DMS114 treated with DMSO at 0.1 percent for 48 hours (cell line): Measurements from ENCODE around the gene CXXC5.

Source experiments
- DNase-seq: peaks from one replicate; lab custom pipeline; 2025; ENCODE audit not compliant: unreplicated experiment; lab: John Stamatoyannopoulos, UW

The CXXC5 gene

GRCh38 chr5:139651043-139651834 lies 3.1 kb downstream of the CXXC5 start:
- no peak for DNase-seq

GRCh38 chr5:139651853-139652787 lies 4.0 kb downstream of the CXXC5 start:
- no peak for DNase-seq

- no peak for DNase-seq
These were observed 4.7 kb downstream of the CXXC5 start for GRCh38 chr5:139652788-139653241.

- DNase-seq = no peak
These were observed 5.5 kb downstream of the CXXC5 start for GRCh38 chr5:139653616-139654015.

- no peak for DNase-seq
These were observed 6.3 kb downstream of the CXXC5 start for GRCh38 chr5:139654464-139654863.

- DNase-seq = no peak
These were observed 6.8 kb downstream of the CXXC5 start for GRCh38 chr5:139654871-139655491.

GRCh38 chr5:139655727-139656271 lies 7.7 kb downstream of the CXXC5 start:
- no peak for DNase-seq

GRCh38 chr5:139657363-139658321 lies 9.5 kb downstream of the CXXC5 start:
- DNase-seq = no peak

GRCh38 chr5:139658501-139658927 lies 10.4 kb downstream of the CXXC5 start:
- no peak for DNase-seq

GRCh38 chr5:139658928-139659667 lies 10.9 kb downstream of the CXXC5 start:
- DNase-seq = no peak

GRCh38 chr5:139659695-139660101 lies 11.5 kb downstream of the CXXC5 start:
- no peak for DNase-seq

GRCh38 chr5:139660105-139660922 lies 12.2 kb downstream of the CXXC5 start:
- DNase-seq = no peak

- no peak for DNase-seq
These were observed 13.0 kb downstream of the CXXC5 start for GRCh38 chr5:139660923-139661814.

- DNase-seq = no peak
These were observed 14.5 kb downstream of the CXXC5 start for GRCh38 chr5:139662617-139663016.

- no peak for DNase-seq
These were observed 15.3 kb downstream of the CXXC5 start for GRCh38 chr5:139663207-139664085.

GRCh38 chr5:139664086-139664693 lies 16.0 kb downstream of the CXXC5 start:
- no peak for DNase-seq
